ENCODE measurements around the gene NUDT15. TPM values are rescaled to one million over a fixed set of nuclear protein-coding genes. Genes with fewer than 3 reads are reported as not detected.

The NUDT15 gene
- total RNA-seq (2013) = 8.3 TPM
- polyA plus RNA-seq (10 to 100 TPM in 2 of 3 donors, 1 to 10 TPM in 1; 5.1 to 13.3 (median 12.6) TPM), polyA minus RNA-seq (1.9 and 2.6 TPM in 2 replicates), total RNA-seq (3.2 to 15.3 (median 11.2) reads per million in 11 experiments)

- Histone ChIP-seq H3K9me3 (replicated peaks in 1 of 2; ENCODE audit: control insufficient read depth in 1 of 2, insufficient read depth in 1 of 2, low read length in 2 of 2) (peaks cover 2 to 5% of the 10 kb centered on the region in 2 donors), H3K4me1 (ENCODE audit: control insufficient read depth in 1 of 2, insufficient read depth in 2 of 2, low read length in 2 of 2) (peaks cover 16 to 17% of the 10 kb centered on the region in 2 donors), H3K4me3 (replicated peaks in 1 of 3; ENCODE audit: low read depth in 2 of 3, low read length in 3 of 3) (peak within 1 kb of the TSS; percentile 45 to 78 (median 64)), H3K27ac (ENCODE audit: low read depth in 1 of 2, low read length in 2 of 2) (peak within 1 kb of the TSS; percentile 94 to 96), H3K79me2 (ENCODE audit: insufficient read depth, low read length) (peaks cover 28% of the 10 kb centered on the region), H3K4me2 (replicated peaks; ENCODE audit: extremely low read depth, low read length, poor library complexity, severe bottlenecking) (peak within 1 kb of the TSS; percentile 96), H3K27me3 (ENCODE audit: control insufficient read depth in 2 of 2, insufficient read depth in 2 of 2, low read length in 2 of 2) (no peaks in the 10 kb centered on the region), H3K9ac (ENCODE audit: insufficient read depth, low read length, poor library complexity, severe bottlenecking) (peak within 1 kb of the TSS; percentile 83), H3K36me3 (replicated peaks in 1 of 2; ENCODE audit: control insufficient read depth in 1 of 2, insufficient read depth in 2 of 2, low read length in 2 of 2) (peaks cover 13 to 26% of the 10 kb centered on the region in 2 donors), H2AFZ (ENCODE audit: insufficient read depth, low read depth, low read length, poor library complexity, severe bottlenecking) (peak within 1 kb of the TSS; percentile 81), H4K20me1 (ENCODE audit: insufficient read depth, low read length) (peaks cover 7% of the 10 kb centered on the region)
- Mint-ChIP-seq H3K4me3 (peak within 1 kb of the TSS; percentile 84 to 94), H3K27me3 (ENCODE audit: low read depth in 3 of 3) (no peaks in the 10 kb centered on the region), H3K9me3 (peaks cover 5 to 19% (median 12%) of the 10 kb centered on the region in 7 donors), H3K27ac (peak within 1 kb of the TSS; percentile 97 to 99 (median 99)), H3K36me3 (peaks cover 28 to 45% of the 10 kb centered on the region in 2 donors), H3K4me1 (peaks cover 24% of the 10 kb centered on the region)
- intact Hi-C loops (cut with micrococcal nuclease) = loop anchor here in 1 of 2 donors (5.0 kb wide), 1 partner anchor 60 kb away; the partner anchor contains the start of gene MED4
- WGBS (ENCODE audit: insufficient coverage) = under 1% methylated on average over 72 of the region's 82 CpGs
- peak; percentile 99 for TF ChIP-seq CTCF (IDR thresholded peaks at IDR 0.05)
- DNase-seq = peak; percentile 92 to 97 (median 96)
These were observed at the start of gene NUDT15 for GRCh38 chr13:48037346-48038173. Gene NUDT15, plus strand, starts transcription at chr13:48037726. Its CDS starts 21 bp downstream, at chr13:48037747.

GRCh38 chr13:47990427-47990826 lies 47.1 kb upstream of the NUDT15 start:
- no peak for TF ChIP-seq CTCF (IDR thresholded peaks at IDR 0.05)
- Histone ChIP-seq H4K20me1 (ENCODE audit: insufficient read depth, low read length) (no peaks in the 10 kb centered on the region), H3K36me3 (replicated peaks in 1 of 2; ENCODE audit: control insufficient read depth in 1 of 2, insufficient read depth in 2 of 2, low read length in 2 of 2) (peaks cover 56 to 99% of the 10 kb centered on the region in 2 donors), H3K4me1 (ENCODE audit: control insufficient read depth in 1 of 2, insufficient read depth in 2 of 2, low read length in 2 of 2) (no peaks in the 10 kb centered on the region), H3K9ac (ENCODE audit: insufficient read depth, low read length, poor library complexity, severe bottlenecking) (no peak overlapping the region), H3K27me3 (ENCODE audit: control insufficient read depth in 2 of 2, insufficient read depth in 2 of 2, low read length in 2 of 2) (no peaks in the 10 kb centered on the region), H3K79me2 (ENCODE audit: insufficient read depth, low read length) (peaks cover 7% of the 10 kb centered on the region), H3K4me2 (replicated peaks; ENCODE audit: extremely low read depth, low read length, poor library complexity, severe bottlenecking) (no peak overlapping the region), H2AFZ (ENCODE audit: insufficient read depth, low read depth, low read length, poor library complexity, severe bottlenecking) (no peak overlapping the region), H3K27ac (ENCODE audit: low read depth in 1 of 2, low read length in 2 of 2) (no peak overlapping the region), H3K9me3 (replicated peaks in 1 of 2; ENCODE audit: control insufficient read depth in 1 of 2, insufficient read depth in 1 of 2, low read length in 2 of 2) (no peaks in the 10 kb centered on the region), H3K4me3 (replicated peaks in 1 of 3; ENCODE audit: low read depth in 2 of 3, low read length in 3 of 3) (no peak overlapping the region)
- no peaks in the 10 kb centered on the region for H3K4me1 Mint-ChIP-seq
- peaks cover 65 to 73% of the 10 kb centered on the region in 2 donors for H3K36me3 Mint-ChIP-seq
- no peak overlapping the region for H3K27ac Mint-ChIP-seq
- intact Hi-C loops (cut with micrococcal nuclease) = no loop called here
- H3K27me3 Mint-ChIP-seq (ENCODE audit: low read depth in 3 of 3) = no peaks in the 10 kb centered on the region
- H3K4me3 Mint-ChIP-seq = no peak overlapping the region
- no CpG with 5 or more reads among the region's 1 CpG for WGBS (ENCODE audit: insufficient coverage)
- no peaks in the 10 kb centered on the region for H3K9me3 Mint-ChIP-seq
- DNase-seq = no peak
